DMS114 treated with DMSO at 0.1 percent for 48 hours (cell line): Measurements from ENCODE around the gene SYT3.
"Not testable (repeated sequence)": the region's sequence is repeated elsewhere in the genome, so short reads cannot be mapped to it uniquely, and the experiment has no call there.

Experiments
- DNase-seq: peaks from one replicate; lab custom pipeline; 2025; ENCODE audit not compliant: unreplicated experiment; lab: John Stamatoyannopoulos, UW

Gene SYT3

GRCh38 chr19:50636317-50637085 lies 3.2 kb downstream of the SYT3 start:
- no peak for DNase-seq

GRCh38 chr19:50633973-50634372 lies 5.7 kb downstream of the SYT3 start:
- DNase-seq = no peak

GRCh38 chr19:50633359-50633758 lies 6.3 kb downstream of the SYT3 start:
- DNase-seq = no peak

- DNase-seq = no peak
These were observed 7.4 kb downstream of the SYT3 start for GRCh38 chr19:50632151-50632835.

GRCh38 chr19:50629801-50630200 lies 9.9 kb downstream of the SYT3 start:
- DNase-seq = no peak

GRCh38 chr19:50629194-50629593 lies 10.5 kb downstream of the SYT3 start:
- DNase-seq = no peak

- DNase-seq = no peak
These were observed 11.1 kb downstream of the SYT3 start for GRCh38 chr19:50628551-50628950.

GRCh38 chr19:50628146-50628545 lies 11.5 kb downstream of the SYT3 start:
- DNase-seq = no peak

GRCh38 chr19:50626795-50627194 lies 12.9 kb downstream of the SYT3 start:
- no peak for DNase-seq

- no peak for DNase-seq
These were observed 13.7 kb downstream of the SYT3 start for GRCh38 chr19:50626011-50626410.

- no peak for DNase-seq
These were observed 14.6 kb downstream of the SYT3 start for GRCh38 chr19:50624949-50625600.

GRCh38 chr19:50620394-50620906 lies 19.2 kb downstream of the SYT3 start:
- DNase-seq = not testable (repeated sequence)

GRCh38 chr19:50619184-50619583 lies 20.5 kb downstream of the SYT3 start:
- not testable (repeated sequence) for DNase-seq

GRCh38 chr19:50618379-50618778 lies 21.3 kb downstream of the SYT3 start:
- not testable (repeated sequence) for DNase-seq

- DNase-seq = not testable (repeated sequence)
These were observed 26.9 kb downstream of the SYT3 start for GRCh38 chr19:50612504-50613404.

- peak; percentile 69 for DNase-seq
These were observed 31.6 kb downstream of the SYT3 start for GRCh38 chr19:50607874-50608785.

GRCh38 chr19:50607388-50607787 lies 32.3 kb downstream of the SYT3 start:
- DNase-seq = no peak

- DNase-seq = not testable (repeated sequence)
These were observed 33.4 kb downstream of the SYT3 start for GRCh38 chr19:50606059-50606836.
